Fibroblast of lung (primary cell): ENCODE results near the gene EDC4. TPM values are rescaled to one million over a fixed set of nuclear protein-coding genes. Genes with fewer than 3 reads are reported as not detected.

Experiments
- DNase-seq, 2 donors: peaks; one replicate each; pipeline versions ENCODE4 v3.0.0 to v3.0.0-alpha.2; 2010; ENCODE audit warnings: low read depth in 2 of 2
- H2AFZ ChIP-seq: 2 replicates; pipeline ENCODE4 v1.5.1; 2012; ENCODE audit warnings: low read length, control low read depth, inconsistent platforms
- H3K27ac ChIP-seq: 2 replicates; pipeline ENCODE4 v1.5.1; 2011; ENCODE audit warnings: low read length, control low read depth; ENCODE audit not compliant: insufficient read depth
- H3K27me3 ChIP-seq: 2 replicates; pipeline ENCODE4 v1.5.1; 2011; ENCODE audit warnings: mild to moderate bottlenecking, low read length; ENCODE audit not compliant: control insufficient read depth, insufficient read depth
- H3K36me3 ChIP-seq: 2 replicates; pipeline ENCODE4 v1.5.1; 2011; ENCODE audit warnings: low read length; ENCODE audit not compliant: control insufficient read depth, insufficient read depth
- H3K4me1 ChIP-seq: 2 replicates; pipeline ENCODE4 v1.5.1; 2011; ENCODE audit warnings: low read length; ENCODE audit not compliant: control insufficient read depth, insufficient read depth; ENCODE audit errors: extremely low read depth
- H3K4me2 ChIP-seq: 2 replicates; pipeline ENCODE4 v1.5.1; 2011; ENCODE audit warnings: low read length, control low read depth; ENCODE audit not compliant: insufficient read depth; ENCODE audit errors: extremely low read depth
- H3K4me3 ChIP-seq, 4 experiments: fragments of 200-600 bp in 1 of 4; sonication (generic) in 1 of 4; replicated peaks in 1 of 4; 2 replicates each; pipeline ENCODE4 v1.5.1; 2011 to 2016; ENCODE audit warnings: low read length in 4 of 4, low read depth in 3 of 4, mild to moderate bottlenecking in 3 of 4, control low read depth in 2 of 4, inconsistent platforms in 1 of 4, mixed read lengths in 1 of 4; ENCODE audit not compliant: insufficient read depth in 1 of 4; ENCODE audit errors: control extremely low read depth in 1 of 4
- H3K79me2 ChIP-seq: 2 replicates; pipeline ENCODE4 v1.5.1; 2012; ENCODE audit warnings: mild to moderate bottlenecking, low read length, inconsistent platforms; ENCODE audit not compliant: control insufficient read depth, insufficient read depth
- H3K9ac ChIP-seq: 2 replicates; pipeline ENCODE4 v1.5.1; 2011; ENCODE audit warnings: mild to moderate bottlenecking, low read length, control low read depth; ENCODE audit not compliant: insufficient read depth
- H3K9me3 ChIP-seq: 2 replicates; pipeline ENCODE4 v1.5.1; 2012; ENCODE audit warnings: low read depth, low read length; ENCODE audit not compliant: control insufficient read depth, insufficient read depth
- H4K20me1 ChIP-seq: 2 replicates; pipeline ENCODE4 v1.5.1; 2011; ENCODE audit warnings: low read length; ENCODE audit not compliant: control insufficient read depth, insufficient read depth; ENCODE audit errors: extremely low read depth
- CTCF ChIP-seq, 2 donors: IDR thresholded peaks in 1 of 2; conservative IDR thresholded peaks in 1 of 2; 1 replicate in 1 of 2; 2 replicates in 1 of 2; pipeline ENCODE4 v1.5.1; 2011 to 2012; ENCODE audit warnings: low read length in 2 of 2, control low read depth in 1 of 2, inconsistent platforms in 1 of 2, low read depth in 1 of 2, mild to moderate bottlenecking in 1 of 2
- EZH2 ChIP-seq: IDR thresholded peaks from 2 replicates; pipeline ENCODE4 v1.5.1; 2012; ENCODE audit warnings: low read length, control low read depth, mild to moderate bottlenecking; ENCODE audit errors: missing control alignments
- polyA plus RNA-seq, 2 donors: library from polyadenylated mRNA; depleted of rRNA in 1 of 2; stranded (reverse) in 1 of 2; unstranded in 1 of 2; fragments of >200 nt; gene quantifications; 2 replicates each; pipeline ENCODE4 v1.2.1, GENCODE V29; 2011 to 2012; ENCODE audit warnings: missing spikeins in 1 of 2
- total RNA-seq: library from RNA; depleted of rRNA; stranded (reverse); fragments of >200 nt; gene quantifications from 2 replicates; pipeline ENCODE4 v1.2.1, GENCODE V29; 2014

The EDC4 gene
- total and polyA plus RNA-seq, 2 donors (not counting 1 experiment from before 2014, with no cell fraction given), result 27.4 to 49.4 TPM

GRCh38 chr16:67865318-67865717 is 7.5 kb upstream of the EDC4 start:
- no peaks in the 10 kb centered on the region for H3K9me3 ChIP-seq
- no peak overlapping the region for H3K4me3 ChIP-seq
- peaks cover 47% of the 10 kb centered on the region for H3K79me2 ChIP-seq
- H3K4me2 ChIP-seq, result no peak overlapping the region
- H3K4me1 ChIP-seq, result peaks cover 30% of the 10 kb centered on the region
- no peak overlapping the region for H2AFZ ChIP-seq
- no peak overlapping the region for H3K9ac ChIP-seq
- H3K36me3 ChIP-seq, result peaks cover 21% of the 10 kb centered on the region
- DNase-seq, result peak in 1 of 2 donors; percentile 43
- H3K27me3 ChIP-seq, result no peaks in the 10 kb centered on the region
- H3K27ac ChIP-seq, result no peak overlapping the region
- peaks cover 3% of the 10 kb centered on the region for H4K20me1 ChIP-seq
- TF ChIP-seq EZH2 (no peak), CTCF (conservative IDR thresholded peaks at IDR 0.05 in 1 of 2, IDR thresholded peaks at IDR 0.05 in 1 of 2; ENCODE audit: low read depth in 1 of 2, low read length in 2 of 2) (peak; percentile 29 to 47)

- Histone ChIP-seq H3K79me2 (peaks cover 22% of the 10 kb centered on the region), H3K27ac (no peak overlapping the region), H3K4me1 (peaks cover 8% of the 10 kb centered on the region), H4K20me1 (no peaks in the 10 kb centered on the region), H3K4me3 (no peak overlapping the region), H3K4me2 (no peak overlapping the region), H3K9ac (no peak overlapping the region), H3K27me3 (no peaks in the 10 kb centered on the region), H2AFZ (no peak overlapping the region), H3K36me3 (peaks cover 18% of the 10 kb centered on the region), H3K9me3 (no peaks in the 10 kb centered on the region)
- DNase-seq, result no peak
- no peak for TF ChIP-seq CTCF (conservative IDR thresholded peaks at IDR 0.05 in 1 of 2, IDR thresholded peaks at IDR 0.05 in 1 of 2; ENCODE audit: low read depth in 1 of 2, low read length in 2 of 2)
- no peak for TF ChIP-seq EZH2
Measured at GRCh38 chr16:67868290-67868689, 4.6 kb upstream of the EDC4 start.

GRCh38 chr16:67869653-67870052 is 3.2 kb upstream of the EDC4 start:
- Histone ChIP-seq H3K9ac (no peak overlapping the region), H3K4me1 (peaks cover 3% of the 10 kb centered on the region), H3K4me2 (no peak overlapping the region), H3K79me2 (peaks cover 24% of the 10 kb centered on the region), H2AFZ (no peak overlapping the region), H4K20me1 (no peaks in the 10 kb centered on the region), H3K4me3 (no peak overlapping the region), H3K27me3 (no peaks in the 10 kb centered on the region), H3K36me3 (peaks cover 18% of the 10 kb centered on the region), H3K9me3 (no peaks in the 10 kb centered on the region), H3K27ac (no peak overlapping the region)
- TF ChIP-seq CTCF (conservative IDR thresholded peaks at IDR 0.05 in 1 of 2, IDR thresholded peaks at IDR 0.05 in 1 of 2; ENCODE audit: low read depth in 1 of 2, low read length in 2 of 2), result no peak
- TF ChIP-seq EZH2, result no peak
- DNase-seq, result no peak
